ENCODE measurements around the gene TNIK. TPM values are rescaled to one million over a fixed set of nuclear protein-coding genes. Genes with fewer than 3 reads are reported as not detected.
A peak's percentile ranks its signal among the peaks of the same experiment; 100 is the strongest.

TNIK gene
- total RNA-seq, 2 donors from 2014 or later, result 5.6 to 47.1 TPM

DNA sequence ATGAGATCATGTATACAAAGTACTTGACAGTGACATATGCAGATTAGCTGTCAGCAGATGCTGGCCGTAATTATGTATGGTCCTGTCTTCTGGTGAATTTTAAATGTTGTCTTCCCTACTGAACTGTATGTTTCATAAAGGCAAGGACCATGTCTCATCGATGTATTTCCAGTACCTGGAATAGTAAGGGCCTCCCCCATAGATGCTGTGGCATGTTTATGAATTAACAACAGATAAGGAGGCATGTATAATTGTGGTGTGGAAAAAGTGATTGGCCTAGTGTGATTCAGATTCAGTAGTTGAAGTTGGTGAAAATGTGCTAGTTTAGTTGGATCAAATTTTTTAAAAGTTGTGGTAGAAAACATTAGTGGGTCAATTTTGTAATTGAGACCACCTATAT, 231.0 kb downstream of the TNIK start:
- H3K4me1 ChIP-seq (replicated peaks), result no peaks in the 10 kb centered on the region
- WGBS, result 97% methylated on average over 2 of the region's 2 CpGs
- no peaks in the 10 kb centered on the region for H3K27me3 ChIP-seq (replicated peaks; ENCODE audit: insufficient read depth)
- H3K36me3 ChIP-seq, result no peaks in the 10 kb centered on the region
- intact Hi-C loops (cut with DNase I), result no loop called here
- DNase-seq (ENCODE audit: low spot score), result no peak
- no peak overlapping the region for H3K27ac ChIP-seq
- TF ChIP-seq POLR2A (IDR thresholded peaks at IDR 0.05), result no peak
- TF ChIP-seq CTCF (IDR thresholded peaks at IDR 0.05), result no peak
- TF ChIP-seq POLR2AphosphoS5 (IDR thresholded peaks at IDR 0.05), result no peak
- no peaks in the 10 kb centered on the region for H3K9me3 ChIP-seq
- H3K4me3 ChIP-seq, result no peak overlapping the region

GRCh38 chr3:171228240-171228639, 232.0 kb downstream of the TNIK start:
- intact Hi-C loops (cut with DNase I), result no loop called here
- Histone ChIP-seq H3K4me1 (replicated peaks) (no peaks in the 10 kb centered on the region), H3K4me3 (no peak overlapping the region), H3K27ac (no peak overlapping the region), H3K27me3 (replicated peaks; ENCODE audit: insufficient read depth) (no peaks in the 10 kb centered on the region), H3K9me3 (no peaks in the 10 kb centered on the region), H3K36me3 (no peaks in the 10 kb centered on the region)
- no peak for DNase-seq (ENCODE audit: low spot score)
- 26% methylated on average over 4 of the region's 4 CpGs for WGBS
- TF ChIP-seq POLR2AphosphoS5 (IDR thresholded peaks at IDR 0.05) (peak; percentile 49), CTCF (IDR thresholded peaks at IDR 0.05) (no peak)

- H3K4me3 ChIP-seq, result no peak overlapping the region
- no peaks in the 10 kb centered on the region for H3K9me3 ChIP-seq
- DNase-seq (ENCODE audit: low spot score), result no peak
- H3K27me3 ChIP-seq (replicated peaks; ENCODE audit: insufficient read depth), result no peaks in the 10 kb centered on the region
- intact Hi-C loops (cut with DNase I), result no loop called here
- no peaks in the 10 kb centered on the region for H3K4me1 ChIP-seq (replicated peaks)
- no peak for TF ChIP-seq POLR2A (IDR thresholded peaks at IDR 0.05)
- TF ChIP-seq POLR2AphosphoS5 (IDR thresholded peaks at IDR 0.05), result no peak
- no peak for TF ChIP-seq CTCF (IDR thresholded peaks at IDR 0.05)
- no peak overlapping the region for H3K27ac ChIP-seq
- WGBS, result 55% methylated on average over 3 of the region's 3 CpGs
- no peaks in the 10 kb centered on the region for H3K36me3 ChIP-seq
Measured at GRCh38 chr3:171227828-171228227, 232.4 kb downstream of the TNIK start.

DNA sequence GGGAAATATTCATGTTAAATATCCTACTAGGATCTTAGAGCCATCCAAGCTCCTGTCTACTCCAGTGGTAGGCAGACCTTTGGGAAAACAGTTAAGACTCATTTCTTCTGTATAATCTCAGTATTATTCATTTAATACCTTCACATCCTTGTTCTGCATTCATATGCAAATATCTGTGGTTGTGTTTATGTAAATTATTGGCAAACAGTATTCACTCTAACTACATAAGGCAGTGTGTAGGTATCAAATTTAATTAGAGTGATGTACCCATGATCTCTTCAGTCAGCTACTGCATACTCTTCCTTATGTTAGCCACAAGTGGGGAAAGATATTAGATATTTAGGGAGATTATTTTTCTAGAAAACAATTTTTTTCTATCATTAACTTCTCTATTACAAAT, 232.8 kb downstream of the TNIK start:
- Histone ChIP-seq H3K27me3 (replicated peaks; ENCODE audit: insufficient read depth) (no peaks in the 10 kb centered on the region), H3K4me1 (replicated peaks) (no peaks in the 10 kb centered on the region), H3K9me3 (no peaks in the 10 kb centered on the region), H3K36me3 (no peaks in the 10 kb centered on the region), H3K27ac (no peak overlapping the region), H3K4me3 (no peak overlapping the region)
- DNase-seq (ENCODE audit: low spot score), result no peak
- intact Hi-C loops (cut with DNase I), result no loop called here
- TF ChIP-seq POLR2A (IDR thresholded peaks at IDR 0.05) (no peak), CTCF (IDR thresholded peaks at IDR 0.05) (no peak), POLR2AphosphoS5 (IDR thresholded peaks at IDR 0.05) (no peak)

DNA sequence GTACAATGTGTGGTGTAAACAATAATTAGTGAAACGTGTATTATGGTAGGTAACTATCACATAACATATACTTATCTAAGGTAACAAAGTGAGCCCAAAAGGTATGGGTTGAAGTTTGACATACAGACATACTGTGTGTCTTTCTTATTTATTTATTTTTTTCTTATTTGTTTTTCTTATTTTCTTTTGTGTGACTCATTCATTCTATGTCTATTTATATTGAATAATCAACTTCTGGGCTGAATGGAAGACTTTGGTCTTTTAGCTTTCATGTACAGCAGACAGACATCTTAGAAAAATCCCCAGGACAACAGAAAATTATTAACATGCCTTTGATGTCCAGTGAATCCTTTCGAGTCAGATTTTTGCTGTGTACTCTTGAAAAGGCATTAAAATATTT, 233.4 kb downstream of the TNIK start:
- H3K27ac ChIP-seq, result no peak overlapping the region
- WGBS, result 93% methylated on average over 2 of the region's 2 CpGs
- DNase-seq (ENCODE audit: low spot score), result no peak
- no peak overlapping the region for H3K4me3 ChIP-seq
- no peaks in the 10 kb centered on the region for H3K4me1 ChIP-seq (replicated peaks)
- H3K27me3 ChIP-seq (replicated peaks; ENCODE audit: insufficient read depth), result no peaks in the 10 kb centered on the region
- TF ChIP-seq POLR2A (IDR thresholded peaks at IDR 0.05), result no peak
- TF ChIP-seq CTCF (IDR thresholded peaks at IDR 0.05), result no peak
- TF ChIP-seq POLR2AphosphoS5 (IDR thresholded peaks at IDR 0.05), result no peak
- H3K9me3 ChIP-seq, result no peaks in the 10 kb centered on the region
- H3K36me3 ChIP-seq, result no peaks in the 10 kb centered on the region
- intact Hi-C loops (cut with DNase I), result no loop called here

Data from prostate gland (tissue), 2 donors.